Activated CD8-positive, alpha-beta T cell treated with anti-CD3 and anti-CD28 coated beads, Interleukin-2, amount 10 ng/mL, durations not matched to agents 7 days and 5 days (primary cell): ENCODE data around the gene OTOP2. TPM values are rescaled to one million over a fixed set of nuclear protein-coding genes. Genes with fewer than 3 reads are reported as not detected.

Experiments used
- ATAC-seq: fragments of 150-1000 bp; cut with Tn5 transposase; one replicate; pipeline ENCODE4 v1.10.0; 2021; ENCODE audit warnings: moderate library complexity
- CTCF ChIA-PET: fragments of 350-600 bp; sonication (Branson Sonifier 250); formaldehyde crosslinking; loops from one replicate; lab custom pipeline; 2021; ENCODE audit warnings: antibody characterized with exemption; lab: Charles Lee
- POLR2A ChIA-PET: fragments of 350-600 bp; sonication (Branson Sonifier 250); formaldehyde crosslinking; loops from one replicate; lab custom pipeline; 2021; ENCODE audit warnings: antibody characterized with exemption; lab: Charles Lee
- DNase-seq: peaks from one replicate; pipeline ENCODE4 v3.0.0-alpha.2; 2020
- H3K27ac Mint-ChIP-seq: one replicate; pipeline ENCODE4 v1.8.0; 2021; ENCODE audit warnings: mild to moderate bottlenecking, mixed read lengths
- H3K27me3 Mint-ChIP-seq: one replicate; pipeline ENCODE4 v1.8.0; 2021; ENCODE audit warnings: low read depth, mixed read lengths
- H3K36me3 Mint-ChIP-seq: one replicate; pipeline ENCODE4 v1.8.0; 2021; ENCODE audit warnings: low read depth, mixed read lengths
- H3K4me1 Mint-ChIP-seq: one replicate; pipeline ENCODE4 v1.8.0; 2021; ENCODE audit warnings: low read depth, mixed read lengths
- H3K4me3 Mint-ChIP-seq: one replicate; pipeline ENCODE4 v1.8.0; 2021; ENCODE audit warnings: mild to moderate bottlenecking, mixed read lengths
- H3K9me3 Mint-ChIP-seq: one replicate; pipeline ENCODE4 v1.8.0; 2022; ENCODE audit warnings: mixed read lengths; ENCODE audit not compliant: insufficient read depth
- total RNA-seq, 2 experiments: library from RNA; stranded (reverse); gene quantifications; one replicate each; pipeline ENCODE4 v1.2.3, GENCODE V29; 2021

The OTOP2 gene, protein sequence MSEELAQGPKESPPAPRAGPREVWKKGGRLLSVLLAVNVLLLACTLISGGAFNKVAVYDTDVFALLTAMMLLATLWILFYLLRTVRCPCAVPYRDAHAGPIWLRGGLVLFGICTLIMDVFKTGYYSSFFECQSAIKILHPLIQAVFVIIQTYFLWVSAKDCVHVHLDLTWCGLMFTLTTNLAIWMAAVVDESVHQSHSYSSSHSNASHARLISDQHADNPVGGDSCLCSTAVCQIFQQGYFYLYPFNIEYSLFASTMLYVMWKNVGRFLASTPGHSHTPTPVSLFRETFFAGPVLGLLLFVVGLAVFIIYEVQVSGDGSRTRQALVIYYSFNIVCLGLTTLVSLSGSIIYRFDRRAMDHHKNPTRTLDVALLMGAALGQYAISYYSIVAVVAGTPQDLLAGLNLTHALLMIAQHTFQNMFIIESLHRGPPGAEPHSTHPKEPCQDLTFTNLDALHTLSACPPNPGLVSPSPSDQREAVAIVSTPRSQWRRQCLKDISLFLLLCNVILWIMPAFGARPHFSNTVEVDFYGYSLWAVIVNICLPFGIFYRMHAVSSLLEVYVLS
- total RNA-seq: not detected

GRCh38 chr17:74924250-74924948, at the start of gene OTOP2:
OTOP2 (plus strand) TSS chr17:74924273; CDS start chr17:74924633, 360 bp downstream.
- DNase-seq (no peak), ATAC-seq (no peak)
- Mint-ChIP-seq H3K9me3 (no peaks in the 10 kb centered on the region), H3K27me3 (peaks cover 52% of the 10 kb centered on the region), H3K4me1 (peaks cover 5% of the 10 kb centered on the region), H3K4me3 (no peak within 1 kb of the TSS), H3K27ac (no peak within 1 kb of the TSS), H3K36me3 (no peaks in the 10 kb centered on the region)
- CTCF ChIA-PET: interaction anchor here (0.7 to 4.2 kb wide), 10 partner anchors 9 to 190 kb away, joined by 3 to 43 read pairs (median 4); partner anchors contain the start of gene CDR2L
- POLR2A ChIA-PET: no interaction called here

DNA sequence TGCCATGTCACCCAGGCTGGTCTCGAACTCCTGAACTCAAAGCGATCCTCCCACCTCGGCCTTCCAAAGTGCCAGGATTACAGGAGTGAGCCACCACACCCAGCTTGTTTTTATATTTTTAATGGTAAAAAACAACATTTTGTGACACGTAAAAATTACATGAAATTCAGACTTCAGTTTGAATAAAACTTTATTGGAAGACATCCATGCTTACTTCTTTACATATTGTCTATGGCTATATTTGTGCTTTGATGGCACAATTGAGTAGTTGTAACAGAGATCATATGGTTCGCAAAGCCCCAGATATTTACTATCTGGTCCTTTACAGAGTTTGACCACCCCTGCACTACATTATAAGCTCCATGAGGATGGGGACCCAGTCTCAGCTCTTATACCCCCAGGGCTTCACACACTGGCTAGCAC, 49.4 kb upstream of the OTOP2 start:
- Mint-ChIP-seq H3K27ac (no peak overlapping the region), H3K27me3 (peaks cover under 1% of the 10 kb centered on the region)
- POLR2A ChIA-PET: interaction anchor here (0.6 to 2.5 kb wide), 2 partner anchors 13 to 128 kb away, joined by 3 to 9 read pairs; no protein-coding TSS in a partner anchor

DNA sequence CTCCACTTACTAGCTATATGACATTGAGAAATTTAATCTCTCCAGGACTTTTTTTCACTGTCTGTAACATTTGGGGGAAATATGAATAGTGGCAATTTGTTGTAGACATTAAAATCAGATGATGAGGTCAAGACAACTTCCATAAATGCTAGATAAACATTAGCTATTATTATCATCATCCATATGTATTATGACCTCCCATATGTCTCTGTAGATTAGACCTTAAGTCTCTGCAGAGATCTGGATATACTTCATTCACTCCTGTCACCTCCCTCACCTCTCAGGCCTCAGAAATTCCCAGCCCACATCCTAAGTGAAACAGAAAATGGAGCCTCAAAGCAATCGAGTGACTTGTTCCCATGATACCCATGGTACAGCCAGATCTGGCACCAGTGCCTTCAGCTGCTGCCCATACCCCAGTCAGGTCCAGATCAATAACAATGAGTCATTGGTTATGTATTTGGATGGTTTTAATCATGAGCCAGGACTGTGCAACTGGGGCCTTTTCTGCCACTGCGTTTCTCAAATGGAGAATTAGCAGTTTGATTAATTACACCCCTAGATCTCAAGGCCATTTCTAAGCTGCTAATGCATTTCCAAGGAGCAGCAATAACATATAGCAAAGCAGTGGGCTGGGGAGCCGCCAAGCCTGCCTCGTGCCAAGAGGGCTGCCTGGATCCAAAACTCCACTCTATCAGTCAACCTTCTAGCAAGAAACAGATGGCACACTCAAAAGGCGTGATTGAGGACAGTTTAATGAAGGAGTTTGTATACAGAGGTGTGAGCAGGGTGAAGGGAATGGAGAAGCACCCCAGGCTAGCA, 48.7 kb upstream of the OTOP2 start:
- no peak overlapping the region for H3K4me3 Mint-ChIP-seq
- H3K27ac Mint-ChIP-seq: no peak overlapping the region

More for the DNA sequence above, 49.4 kb upstream of the OTOP2 start:
- Mint-ChIP-seq H3K4me3 (no peak overlapping the region), H3K36me3 (peaks cover 4% of the 10 kb centered on the region), H3K9me3 (no peaks in the 10 kb centered on the region), H3K4me1 (peaks cover 31% of the 10 kb centered on the region)
- DNase-seq: no peak
- no peak for ATAC-seq
- CTCF ChIA-PET: interaction anchor here (1.0 to 6.7 kb wide), 4 partner anchors 12 to 86 kb away, joined by 3 to 76 read pairs (median 4); partner anchors contain the start of gene GRIN2C

DNA sequence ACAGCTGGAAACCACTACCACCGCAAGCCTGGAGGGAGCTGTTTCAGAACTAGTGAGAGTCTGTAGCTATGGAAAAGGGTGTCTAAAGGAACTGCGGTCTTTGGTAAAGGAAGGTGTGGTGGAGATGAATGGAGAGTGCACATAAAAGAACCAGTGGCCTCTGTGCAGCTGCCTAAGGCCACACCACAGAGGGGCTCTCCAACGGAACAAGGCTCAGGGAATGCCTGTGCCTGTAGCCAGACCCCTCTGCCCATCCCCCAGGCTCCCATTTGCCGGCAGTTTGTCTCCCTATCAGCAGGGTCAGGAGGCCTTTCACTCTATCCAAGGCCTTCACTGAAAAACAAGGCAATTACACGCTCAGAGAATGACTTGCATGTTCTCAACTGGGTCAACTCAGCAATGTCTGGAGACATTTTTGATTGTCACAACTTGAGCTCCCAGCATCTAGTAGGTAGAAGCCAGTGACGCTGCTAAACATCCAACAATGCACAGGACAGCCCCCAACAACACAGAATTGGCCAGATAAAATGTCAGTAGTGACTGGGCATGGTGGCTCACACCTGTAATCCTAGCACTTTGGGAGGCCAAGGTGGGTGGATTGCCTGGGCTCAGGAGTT, 48.0 kb upstream of the OTOP2 start:
- CTCF ChIA-PET: interaction anchor here (1.3 to 6.7 kb wide), 3 partner anchors 13 to 88 kb away, joined by 3 to 76 read pairs (median 4); partner anchors contain the start of gene GRIN2C
- Mint-ChIP-seq H3K27ac (no peak overlapping the region), H3K27me3 (peaks cover 5% of the 10 kb centered on the region), H3K36me3 (peaks cover 2% of the 10 kb centered on the region), H3K9me3 (no peaks in the 10 kb centered on the region), H3K4me3 (no peak overlapping the region), H3K4me1 (peaks cover 27% of the 10 kb centered on the region)
- POLR2A ChIA-PET: interaction anchor here (1.3 kb wide), 1 partner anchor 24 kb away, joined by 3 read pairs; no protein-coding TSS in a partner anchor
- DNase-seq (no peak), ATAC-seq (no peak)

More for the DNA sequence above, 48.7 kb upstream of the OTOP2 start:
- Mint-ChIP-seq H3K4me1 (peaks cover 31% of the 10 kb centered on the region), H3K9me3 (no peaks in the 10 kb centered on the region), H3K27me3 (peaks cover 3% of the 10 kb centered on the region), H3K36me3 (peaks cover 4% of the 10 kb centered on the region)
- ChIA-PET POLR2A (interaction anchor here (1.3 kb wide), 1 partner anchor 23 kb away, joined by 3 read pairs; no protein-coding TSS in a partner anchor), CTCF (interaction anchor here (1.0 to 6.7 kb wide), 5 partner anchors 12 to 87 kb away, joined by 3 to 76 read pairs (median 4); partner anchors contain the start of gene GRIN2C)
- ATAC-seq: no peak
- DNase-seq: no peak

- POLR2A ChIA-PET: no interaction called here
- Mint-ChIP-seq H3K4me3 (no peak overlapping the region), H3K27me3 (peaks cover 5% of the 10 kb centered on the region), H3K9me3 (no peaks in the 10 kb centered on the region), H3K27ac (no peak overlapping the region), H3K4me1 (peaks cover 12% of the 10 kb centered on the region), H3K36me3 (no peaks in the 10 kb centered on the region)
- no peak for ATAC-seq
- CTCF ChIA-PET: interaction anchor here (0.9 to 1.2 kb wide), 2 partner anchors 14 to 35 kb away, joined by 3 read pairs; no protein-coding TSS in a partner anchor
- no peak for DNase-seq
Measured at GRCh38 chr17:74877592-74878548, 46.2 kb upstream of the OTOP2 start.

DNA sequence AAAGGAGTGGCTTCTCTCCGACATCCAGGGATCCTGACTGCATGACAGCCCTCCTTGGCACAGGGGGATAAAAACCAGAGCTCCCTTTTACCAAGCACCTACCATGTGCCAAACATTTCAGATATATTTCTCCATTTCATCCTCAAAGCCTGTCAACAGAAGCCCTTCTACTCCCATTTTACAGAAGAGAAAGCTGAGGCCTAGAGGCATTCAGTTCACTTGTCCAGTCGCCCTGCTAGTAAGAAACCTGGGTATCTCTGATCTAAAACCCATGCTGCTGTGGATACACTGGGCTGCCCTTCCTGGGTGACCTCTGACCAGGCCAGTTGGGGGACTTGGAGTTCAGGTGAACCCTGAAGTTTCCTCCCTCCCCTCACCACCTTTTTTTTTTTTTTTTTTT, 45.4 kb upstream of the OTOP2 start:
- DNase-seq (no peak), ATAC-seq (no peak)
- Mint-ChIP-seq H3K9me3 (no peaks in the 10 kb centered on the region), H3K27ac (no peak overlapping the region), H3K27me3 (peaks cover 5% of the 10 kb centered on the region), H3K4me1 (peaks cover 12% of the 10 kb centered on the region), H3K4me3 (no peak overlapping the region), H3K36me3 (no peaks in the 10 kb centered on the region)
- ChIA-PET POLR2A (no interaction called here), CTCF (no interaction called here)

DNA sequence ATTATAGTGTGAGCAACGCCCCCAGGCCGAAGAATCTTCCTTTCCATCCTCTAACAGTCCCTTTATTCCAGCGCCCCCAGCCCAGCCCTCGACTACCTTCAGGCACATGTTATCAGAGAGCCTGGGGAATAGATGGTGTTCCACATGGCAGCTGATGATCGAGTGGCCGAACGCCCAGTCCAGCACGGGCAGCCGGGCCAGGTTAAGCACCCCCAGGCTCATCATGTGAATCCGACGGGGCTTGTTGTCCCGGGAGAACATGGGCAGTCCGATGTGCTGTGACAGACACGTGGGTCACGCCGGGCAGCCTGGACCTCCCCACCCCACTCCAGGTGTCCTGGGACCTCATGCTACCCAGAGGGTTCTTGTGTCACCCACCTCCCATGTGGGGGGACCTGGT, 44.8 kb upstream of the OTOP2 start:
- CTCF ChIA-PET: interaction anchor here (1.6 kb wide), 1 partner anchor 88 kb away, joined by 4 read pairs; no protein-coding TSS in a partner anchor
- DNase-seq (no peak), ATAC-seq (no peak)
- POLR2A ChIA-PET: no interaction called here
- no peak overlapping the region for H3K27ac Mint-ChIP-seq
- H3K4me1 Mint-ChIP-seq: peaks cover 6% of the 10 kb centered on the region
- no peak overlapping the region for H3K4me3 Mint-ChIP-seq
- H3K27me3 Mint-ChIP-seq: peaks cover 5% of the 10 kb centered on the region
- H3K36me3 Mint-ChIP-seq: no peaks in the 10 kb centered on the region
- no peaks in the 10 kb centered on the region for H3K9me3 Mint-ChIP-seq

DNA sequence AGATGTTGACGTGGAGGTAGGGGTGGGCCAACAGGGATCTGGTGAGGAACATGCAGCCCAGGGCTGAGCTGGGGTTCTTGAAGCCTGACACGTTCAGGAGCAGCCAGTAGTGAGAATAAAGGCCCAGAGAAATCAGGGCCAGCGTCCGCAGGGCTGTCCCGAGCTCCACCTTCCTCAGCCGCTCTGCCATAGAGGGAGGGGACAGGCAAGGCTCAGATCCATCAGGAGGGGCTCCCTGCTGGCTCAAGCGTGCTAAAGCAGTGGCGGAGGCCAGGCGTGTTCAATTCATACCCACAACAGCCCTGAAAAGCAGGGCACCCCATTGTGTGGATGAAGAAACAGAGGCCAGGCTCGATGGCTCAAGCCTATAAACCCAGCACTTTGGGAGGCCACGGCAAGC, 43.0 kb upstream of the OTOP2 start:
- Mint-ChIP-seq H3K4me3 (no peak overlapping the region), H3K9me3 (no peaks in the 10 kb centered on the region), H3K27ac (no peak overlapping the region), H3K27me3 (peaks cover 5% of the 10 kb centered on the region), H3K36me3 (no peaks in the 10 kb centered on the region), H3K4me1 (no peaks in the 10 kb centered on the region)
- CTCF ChIA-PET: interaction anchor here (0.6 to 1.6 kb wide), 3 partner anchors 19 to 539 kb away, joined by 3 to 4 read pairs (median 4); no protein-coding TSS in a partner anchor
- POLR2A ChIA-PET: interaction anchor here (0.7 to 1.6 kb wide), 2 partner anchors 8 to 50 kb away, joined by 3 to 9 read pairs; partner anchors contain the start of gene FDXR
- DNase-seq (no peak), ATAC-seq (no peak)

DNA sequence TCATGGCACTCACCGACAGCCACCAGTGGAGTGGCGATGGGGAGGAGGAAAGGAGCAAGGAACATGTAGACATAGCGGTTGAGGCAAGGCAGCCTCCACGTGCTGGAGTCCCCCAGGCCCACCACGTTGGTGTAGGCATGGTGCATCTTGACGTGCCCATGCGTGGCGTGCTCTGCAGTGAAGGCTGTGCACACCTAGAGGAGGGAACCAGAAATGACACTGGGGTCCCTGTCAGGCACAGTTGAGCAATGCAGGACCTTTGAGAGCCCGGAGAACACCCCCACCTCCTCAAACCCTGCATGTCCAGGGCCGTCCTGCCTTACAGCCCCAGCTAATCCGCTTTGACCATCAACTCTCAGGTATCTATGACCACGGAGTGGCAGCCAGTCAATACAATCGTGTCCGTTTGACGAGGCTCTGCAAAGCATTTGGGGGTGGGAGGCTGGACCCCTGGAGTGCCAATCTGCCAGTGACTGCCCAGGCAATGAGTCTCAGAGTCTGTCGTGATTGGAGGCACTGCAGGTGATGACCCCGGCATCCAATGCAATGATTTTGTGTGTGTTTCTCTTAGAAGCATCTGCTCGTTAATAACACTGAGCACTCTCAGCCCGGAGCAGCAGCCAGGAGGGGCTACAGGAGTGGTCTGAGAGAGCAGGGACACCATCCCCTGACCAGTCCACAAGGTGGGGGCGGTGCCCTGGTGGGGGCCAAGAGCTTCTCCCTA, 41.4 kb upstream of the OTOP2 start:
- ChIA-PET CTCF (interaction anchor here (1.2 kb wide), 1 partner anchor 17 kb away, joined by 3 read pairs; no protein-coding TSS in a partner anchor), POLR2A (interaction anchor here (1.6 kb wide), 1 partner anchor 9 kb away, joined by 9 read pairs; the partner anchor contains the start of gene FDXR)

More for the DNA sequence above, 41.4 kb upstream of the OTOP2 start:
- peaks cover 9% of the 10 kb centered on the region for H3K27me3 Mint-ChIP-seq
- ATAC-seq (no peak), DNase-seq (no peak)
- no peak overlapping the region for H3K27ac Mint-ChIP-seq
- no peaks in the 10 kb centered on the region for H3K4me1 Mint-ChIP-seq
- H3K36me3 Mint-ChIP-seq: no peaks in the 10 kb centered on the region
- no peaks in the 10 kb centered on the region for H3K9me3 Mint-ChIP-seq
- H3K4me3 Mint-ChIP-seq: no peak overlapping the region
